GM23248 (cell line): ENCODE data around the gene BIRC7. TPM values are rescaled to one million over a fixed set of nuclear protein-coding genes. Genes with fewer than 3 reads are reported as not detected.

Experiments
- DNase-seq: peaks from one replicate; pipeline ENCODE4 v3.0.0-alpha.2; 2015
- H2AFZ ChIP-seq: fragments of 200-600 bp; sonication (generic); 2 replicates; pipeline ENCODE4 v1.6.1; 2016; ENCODE audit warnings: antibody characterized with exemption
- H3F3A ChIP-seq: fragments of 200-600 bp; sonication (generic); 2 replicates; pipeline ENCODE4 v1.6.1; 2016; ENCODE audit warnings: mild to moderate bottlenecking, antibody characterized with exemption, mixed run types; ENCODE audit not compliant: insufficient read depth
- H3K27ac ChIP-seq: fragments of 200-600 bp; sonication (generic); 2 replicates; pipeline ENCODE4 v1.5.1; 2016; ENCODE audit warnings: mild to moderate bottlenecking
- H3K27me3 ChIP-seq: fragments of 200-600 bp; sonication (generic); replicated peaks from 2 replicates; pipeline ENCODE4 v1.6.1; 2016; ENCODE audit warnings: mild to moderate bottlenecking; ENCODE audit not compliant: insufficient read depth
- H3K36me3 ChIP-seq: fragments of 200-600 bp; sonication (generic); 2 replicates; pipeline ENCODE4 v1.6.1; 2016; ENCODE audit warnings: low read depth, mild to moderate bottlenecking
- H3K4me1 ChIP-seq: fragments of 200-600 bp; sonication (generic); 2 replicates; pipeline ENCODE4 v1.6.1; 2016; ENCODE audit warnings: mild to moderate bottlenecking; ENCODE audit not compliant: insufficient read depth
- H3K4me2 ChIP-seq: fragments of 200-600 bp; sonication (generic); one replicate; pipeline ENCODE4 v1.6.1; 2016; ENCODE audit warnings: mild to moderate bottlenecking; ENCODE audit not compliant: unreplicated experiment
- H3K4me3 ChIP-seq: fragments of 200-600 bp; sonication (generic); 2 replicates; pipeline ENCODE4 v1.5.1; 2016; ENCODE audit warnings: mild to moderate bottlenecking
- H3K79me2 ChIP-seq: fragments of 200-600 bp; sonication (generic); 2 replicates; pipeline ENCODE4 v1.6.1; 2016; ENCODE audit warnings: mild to moderate bottlenecking; ENCODE audit not compliant: insufficient read depth
- H3K9ac ChIP-seq: fragments of 200-600 bp; sonication (generic); 2 replicates; pipeline ENCODE4 v1.6.1; 2016; ENCODE audit warnings: mild to moderate bottlenecking
- H3K9me2 ChIP-seq: fragments of 200-600 bp; sonication (generic); 2 replicates; pipeline ENCODE4 v1.6.1; 2016; ENCODE audit warnings: mixed run types, mild to moderate bottlenecking, moderate library complexity; ENCODE audit not compliant: insufficient read depth
- H3K9me3 ChIP-seq: fragments of 200-600 bp; sonication (generic); one replicate; pipeline ENCODE4 v1.6.1; 2017; ENCODE audit warnings: low read depth
- H4K20me1 ChIP-seq: fragments of 200-600 bp; sonication (generic); 2 replicates; pipeline ENCODE4 v1.6.0; 2016; ENCODE audit not compliant: insufficient read depth
- EZH2 ChIP-seq: fragments of 200-600 bp; sonication (generic); IDR thresholded peaks from 2 replicates; pipeline ENCODE4 v1.6.1; 2018; ENCODE audit warnings: antibody characterized with exemption, mild to moderate bottlenecking; ENCODE audit not compliant: insufficient read depth, poor library complexity, severe bottlenecking
- EZH2phosphoT487 ChIP-seq: fragments of 200-600 bp; sonication (generic); IDR thresholded peaks from 2 replicates; pipeline ENCODE4 v1.6.1; 2018; ENCODE audit warnings: antibody characterized with exemption, moderate library complexity, mild to moderate bottlenecking, low read depth; ENCODE audit not compliant: insufficient read depth
- WGBS, 2 experiments: methylation state at CpG; one replicate each; pipeline ENCODE4 v1.1.6; 2015 to 2017; ENCODE audit warnings: low lambda C conversion rate in 2 of 2, low coverage in 1 of 2; ENCODE audit errors: missing lambda C conversion rate in 2 of 2; 5-methylcytosine and 5-hydroxymethylcytosine counted together
- in situ Hi-C: fragments of 300-500 bp; cut with MboI; formaldehyde crosslinking; loops from 2 replicates; pipeline ENCODE4 v1.15.0; 2020
- polyA plus RNA-seq: library from polyadenylated mRNA; unstranded; fragments of >200 nt; fragmentation: Nextera tagmentation; extraction: Ambion mirVana; gene quantifications from 2 replicates; pipeline ENCODE4 v1.2.1, GENCODE V29; 2016
- total RNA-seq: library from RNA; depleted of rRNA; stranded (reverse); fragments of >200 nt; shearing (Covaris generic); gene quantifications from 2 replicates; pipeline ENCODE4 v1.2.3, GENCODE V29; 2014

BIRC7 gene
- total and polyA plus RNA-seq, 2 experiments from 2014 or later: not detected

DNA sequence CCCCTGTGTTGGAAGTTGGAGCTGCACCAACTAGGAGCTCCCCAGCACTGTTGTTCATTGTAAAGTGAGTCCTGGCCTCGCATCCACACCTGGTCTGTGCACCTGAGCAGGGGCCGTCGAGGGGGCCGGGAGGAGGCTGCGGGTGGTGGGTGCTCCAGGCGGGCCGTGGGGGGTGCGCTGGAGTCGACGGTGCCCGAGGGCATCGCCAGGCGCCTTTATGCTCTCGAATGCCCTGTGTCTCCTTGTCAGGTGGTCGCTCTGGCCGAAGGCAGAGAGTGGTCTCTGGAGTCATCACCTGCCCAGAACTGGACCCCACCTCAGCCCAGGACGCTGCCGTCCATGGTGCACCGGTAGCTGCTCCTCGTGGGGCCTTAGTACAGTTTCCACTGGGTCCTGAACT, 41.3 kb downstream of the BIRC7 start:
- in situ Hi-C loops: no loop called here
- peaks cover 94% of the 10 kb centered on the region for H3K79me2 ChIP-seq
- WGBS, 2 experiments: 96 to 98% methylated on average over 11 to 20 of the region's 20 CpGs

DNA sequence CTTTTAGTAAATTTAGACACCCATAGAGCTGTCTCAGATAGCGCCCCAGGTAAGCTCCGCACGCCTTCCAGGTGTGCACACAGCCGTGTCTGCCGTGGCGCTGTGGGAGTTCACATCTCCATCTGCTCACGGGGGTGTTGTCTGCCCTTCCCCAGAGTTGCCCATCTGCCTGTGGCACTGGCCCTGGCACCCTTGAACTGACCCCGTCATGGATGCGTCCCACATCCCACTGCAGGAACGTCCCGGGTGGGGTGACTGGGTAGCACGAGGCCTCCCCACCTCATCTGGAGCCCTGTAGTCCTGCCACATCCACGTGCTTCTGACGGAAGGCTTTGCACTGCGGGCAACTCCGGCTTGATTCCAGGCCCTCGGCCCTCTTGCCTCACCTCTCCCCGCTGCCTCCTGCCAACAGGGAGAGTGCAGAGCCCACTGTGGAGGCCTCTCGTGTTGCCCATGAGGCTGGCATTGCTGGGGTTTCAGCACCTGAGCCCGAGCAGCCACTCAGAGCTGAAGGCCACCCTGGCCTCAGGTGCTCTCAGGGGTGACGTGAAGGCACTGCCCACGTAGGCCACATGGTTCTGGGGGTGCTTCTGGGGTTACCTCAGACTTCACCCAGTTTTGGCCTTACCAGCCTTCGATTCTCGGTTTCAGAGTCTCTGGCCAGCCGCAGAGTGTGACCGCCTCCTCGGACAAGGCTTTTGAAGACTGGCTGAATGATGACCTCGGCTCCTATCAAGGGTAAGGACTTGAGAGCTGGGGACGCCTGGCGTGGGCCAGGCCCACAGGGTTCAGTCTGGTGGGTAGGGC, 42.0 kb downstream of the BIRC7 start:
- in situ Hi-C loops: no loop called here
- H3K9me2 ChIP-seq: no peaks in the 10 kb centered on the region
- 87% methylated on average over 25 to 28 of the region's 30 CpGs for WGBS, 2 experiments
- no peak overlapping the region for H3K4me3 ChIP-seq
- TF ChIP-seq EZH2 (no peak), EZH2phosphoT487 (no peak)
- no peak for DNase-seq
- no peaks in the 10 kb centered on the region for H3K9me3 ChIP-seq
- no peaks in the 10 kb centered on the region for H3F3A ChIP-seq
- no peak overlapping the region for H2AFZ ChIP-seq
- peaks cover 91% of the 10 kb centered on the region for H3K79me2 ChIP-seq
- H3K27ac ChIP-seq: no peak overlapping the region
- no peak overlapping the region for H3K4me2 ChIP-seq
- peaks cover 8% of the 10 kb centered on the region; the same call in 1 of the 2 replicates for H3K4me1 ChIP-seq
- peaks cover 28% of the 10 kb centered on the region; the same call in 1 of the 2 replicates for H3K36me3 ChIP-seq
- no peak overlapping the region for H3K9ac ChIP-seq
- no peaks in the 10 kb centered on the region for H3K27me3 ChIP-seq
- no peaks in the 10 kb centered on the region; the same call in 1 of the 2 replicates for H4K20me1 ChIP-seq

More for the DNA sequence above, 41.3 kb downstream of the BIRC7 start:
- H3K36me3 ChIP-seq: peaks cover 28% of the 10 kb centered on the region; the same call in 1 of the 2 replicates
- no peaks in the 10 kb centered on the region; the same call in 1 of the 2 replicates for H4K20me1 ChIP-seq
- H3K4me2 ChIP-seq: no peak overlapping the region
- no peaks in the 10 kb centered on the region for H3K9me3 ChIP-seq
- H2AFZ ChIP-seq: no peak overlapping the region
- peaks cover 8% of the 10 kb centered on the region; the same call in 1 of the 2 replicates for H3K4me1 ChIP-seq
- no peaks in the 10 kb centered on the region for H3K27me3 ChIP-seq
- no peaks in the 10 kb centered on the region for H3K9me2 ChIP-seq
- no peaks in the 10 kb centered on the region for H3F3A ChIP-seq
- no peak for TF ChIP-seq EZH2
- no peak for TF ChIP-seq EZH2phosphoT487
- H3K9ac ChIP-seq: no peak overlapping the region
- DNase-seq: no peak
- H3K4me3 ChIP-seq: no peak overlapping the region
- no peak overlapping the region for H3K27ac ChIP-seq

DNA sequence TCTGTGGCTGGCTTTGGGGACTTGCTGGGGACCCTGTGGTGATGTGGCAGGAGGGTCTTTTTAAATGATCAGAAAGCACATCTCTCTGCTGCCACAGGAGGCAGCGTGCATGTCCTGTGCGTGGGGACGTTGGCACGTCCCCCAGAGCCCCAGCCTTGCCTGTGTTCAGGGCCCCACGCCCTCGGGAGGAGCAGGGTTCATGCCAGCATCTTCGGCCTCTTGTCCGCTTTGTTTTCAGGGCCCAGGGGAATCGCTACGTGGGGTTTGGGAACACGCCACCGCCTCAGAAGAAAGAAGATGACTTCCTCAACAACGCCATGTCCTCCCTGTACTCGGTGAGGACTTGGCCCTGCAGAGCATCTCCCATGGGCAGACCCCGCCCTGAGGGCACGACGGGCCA, 43.0 kb downstream of the BIRC7 start:
- DNase-seq: no peak
- in situ Hi-C loops: no loop called here
- H4K20me1 ChIP-seq: no peaks in the 10 kb centered on the region; the same call in 1 of the 2 replicates
- no peak overlapping the region for H3K4me2 ChIP-seq
- H3K9me3 ChIP-seq: no peaks in the 10 kb centered on the region
- H3K4me3 ChIP-seq: no peak overlapping the region
- no peak overlapping the region for H2AFZ ChIP-seq
- H3K9ac ChIP-seq: no peak overlapping the region
- no peak overlapping the region for H3K27ac ChIP-seq
- H3K79me2 ChIP-seq: peaks cover 81% of the 10 kb centered on the region
- H3F3A ChIP-seq: no peaks in the 10 kb centered on the region
- peaks cover 8% of the 10 kb centered on the region; the same call in 1 of the 2 replicates for H3K4me1 ChIP-seq
- no peaks in the 10 kb centered on the region for H3K27me3 ChIP-seq
- TF ChIP-seq EZH2phosphoT487: no peak
- no peak for TF ChIP-seq EZH2
- H3K36me3 ChIP-seq: peaks cover 28% of the 10 kb centered on the region; the same call in 1 of the 2 replicates
- no peaks in the 10 kb centered on the region for H3K9me2 ChIP-seq
- 80 to 86% methylated on average over 16 to 17 of the region's 17 CpGs for WGBS, 2 experiments

DNA sequence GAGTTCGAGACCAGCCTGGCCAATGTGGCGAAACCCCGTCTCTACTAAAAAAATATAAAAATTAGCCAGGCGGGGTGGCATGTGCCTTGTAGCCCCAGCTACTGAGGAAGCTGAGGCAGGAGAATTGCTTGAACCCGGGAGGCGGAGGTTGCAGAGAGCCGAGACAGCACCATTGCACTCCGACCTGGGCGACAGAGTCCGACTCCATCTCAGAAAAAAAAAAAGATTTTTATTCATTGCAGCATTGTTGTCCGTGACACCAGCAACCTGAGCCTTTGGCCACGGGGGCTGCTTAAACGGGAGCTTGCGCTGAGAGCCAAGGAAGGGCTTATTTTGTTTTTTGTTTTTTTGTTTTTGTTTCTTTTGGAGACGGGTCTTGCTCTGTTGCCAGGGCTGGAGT, 44.2 kb downstream of the BIRC7 start:
- DNase-seq: no peak
- Histone ChIP-seq H3K4me1 (peaks cover under 1% of the 10 kb centered on the region; the same call in 1 of the 2 replicates), H3K9me3 (no peaks in the 10 kb centered on the region), H3K9me2 (no peaks in the 10 kb centered on the region), H3K36me3 (peaks cover 28% of the 10 kb centered on the region; the same call in 1 of the 2 replicates), H3K4me3 (no peak overlapping the region), H2AFZ (no peak overlapping the region), H3K79me2 (peaks cover 68% of the 10 kb centered on the region), H3K4me2 (no peak overlapping the region), H3K27me3 (no peaks in the 10 kb centered on the region), H4K20me1 (no peaks in the 10 kb centered on the region; the same call in 1 of the 2 replicates), H3K9ac (no peak overlapping the region), H3K27ac (no peak overlapping the region), H3F3A (no peaks in the 10 kb centered on the region)
- in situ Hi-C loops: no loop called here
- WGBS, 2 experiments: 89 to 92% methylated on average over 15 of the region's 15 CpGs
- no peak for TF ChIP-seq EZH2phosphoT487
- TF ChIP-seq EZH2: no peak
